DOHH2 (cell line): ENCODE data around the gene ZFP3.

Experiments
- H3F3A ChIP-seq: fragments of 200-600 bp; sonication (generic), shearing (Covaris generic); 2 replicates; pipeline ENCODE4 v1.6.0; 2016; ENCODE audit warnings: antibody characterized with exemption, mild to moderate bottlenecking; ENCODE audit not compliant: control insufficient read depth, insufficient read depth
- H3K27ac ChIP-seq: fragments of 200-600 bp; sonication (generic); 2 replicates; pipeline ENCODE4 v1.5.1; 2014; ENCODE audit warnings: low read depth, mild to moderate bottlenecking, low read length, moderate library complexity
- H3K27me3 ChIP-seq: fragments of 200-600 bp; sonication (generic); 2 replicates; pipeline ENCODE4 v1.6.1; 2014; ENCODE audit warnings: mild to moderate bottlenecking, low read length, mixed read lengths; ENCODE audit not compliant: control insufficient read depth
- H3K36me3 ChIP-seq: fragments of 200-600 bp; sonication (generic); 2 replicates; pipeline ENCODE4 v1.6.1; 2014; ENCODE audit warnings: mild to moderate bottlenecking, low read length, moderate library complexity, mixed read lengths; ENCODE audit not compliant: control insufficient read depth
- H3K4me1 ChIP-seq: fragments of 200-600 bp; sonication (generic); 2 replicates; pipeline ENCODE4 v1.6.1; 2014; ENCODE audit warnings: mild to moderate bottlenecking, low read length, mixed read lengths; ENCODE audit not compliant: control insufficient read depth
- H3K4me2 ChIP-seq: fragments of 200-600 bp; sonication (generic); 2 replicates; pipeline ENCODE4 v1.6.0; 2014; ENCODE audit warnings: mild to moderate bottlenecking, low read length, moderate library complexity
- H3K4me3 ChIP-seq: fragments of 200-600 bp; sonication (generic); 2 replicates; pipeline ENCODE4 v1.5.1; 2014; ENCODE audit warnings: mild to moderate bottlenecking, low read length, mixed read lengths
- H3K79me2 ChIP-seq: fragments of 200-600 bp; sonication (generic); 2 replicates; pipeline ENCODE4 v1.6.1; 2014; ENCODE audit warnings: mild to moderate bottlenecking, low read length, mixed read lengths; ENCODE audit not compliant: control insufficient read depth
- H3K9me2 ChIP-seq: fragments of 200-600 bp; sonication (generic); replicated peaks from 2 replicates; pipeline ENCODE4 v1.6.1; 2014; ENCODE audit warnings: mild to moderate bottlenecking, low read length, mixed read lengths; ENCODE audit not compliant: control insufficient read depth
- H3K9me3 ChIP-seq: fragments of 200-600 bp; sonication (generic); 2 replicates; pipeline ENCODE4 v1.6.1; 2014; ENCODE audit warnings: antibody characterized with exemption, low read length, mixed read lengths; ENCODE audit not compliant: control insufficient read depth, insufficient read depth
- H4K20me1 ChIP-seq: fragments of 200-600 bp; sonication (generic); 2 replicates; pipeline ENCODE4 v1.6.0; 2014; ENCODE audit warnings: low read depth, mild to moderate bottlenecking, antibody characterized with exemption, low read length, moderate library complexity; ENCODE audit not compliant: control insufficient read depth, insufficient read depth
- EZH2phosphoT487 ChIP-seq: fragments of 200-600 bp; sonication (generic); IDR thresholded peaks from 2 replicates; pipeline ENCODE4 v1.6.1; 2017; ENCODE audit warnings: borderline replicate concordance, mild to moderate bottlenecking, antibody characterized with exemption, low read length, moderate library complexity, mixed read lengths
- TF ChIP-seq, protein P1 (sequence below): fragments of 200-600 bp; sonication (generic); IDR thresholded peaks from one replicate; pipeline ENCODE4 v1.5.1; 2014; ENCODE audit warnings: antibody characterized with exemption, mild to moderate bottlenecking, low read depth, low read length; ENCODE audit not compliant: poor library complexity, severe bottlenecking

The ZFP3 gene

DNA sequence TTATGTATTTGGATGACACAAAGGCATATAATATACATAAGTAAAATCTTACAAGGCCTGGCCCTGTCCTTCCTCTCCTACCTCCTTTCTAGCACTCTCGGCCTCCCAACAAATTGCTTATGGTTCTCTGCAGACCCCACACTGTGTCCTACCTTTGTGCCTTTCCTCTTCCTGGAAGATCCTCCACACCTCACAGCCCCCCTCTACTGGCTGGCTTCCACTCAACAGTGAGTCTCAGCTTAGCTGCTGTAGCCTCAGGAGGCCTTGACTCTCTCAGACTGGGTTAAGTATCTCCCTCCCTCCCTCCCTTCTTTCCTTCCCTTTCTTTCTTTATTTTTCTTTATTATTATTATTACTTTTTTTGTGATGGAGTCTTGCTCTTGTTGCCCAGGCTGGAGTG lies 34.7 kb upstream of the ZFP3 start:
- Histone ChIP-seq H3K79me2 (no peaks in the 10 kb centered on the region), H3K9me3 (no peaks in the 10 kb centered on the region), H3K4me1 (peaks cover 20% of the 10 kb centered on the region), H3K27ac (no peak overlapping the region), H3K36me3 (no peaks in the 10 kb centered on the region), H3F3A (no peaks in the 10 kb centered on the region), H3K9me2 (no peaks in the 10 kb centered on the region), H3K4me2 (no peak overlapping the region), H4K20me1 (no peaks in the 10 kb centered on the region), H3K27me3 (no peaks in the 10 kb centered on the region), H3K4me3 (no peak overlapping the region)
- TF ChIP-seq, protein P1, sequence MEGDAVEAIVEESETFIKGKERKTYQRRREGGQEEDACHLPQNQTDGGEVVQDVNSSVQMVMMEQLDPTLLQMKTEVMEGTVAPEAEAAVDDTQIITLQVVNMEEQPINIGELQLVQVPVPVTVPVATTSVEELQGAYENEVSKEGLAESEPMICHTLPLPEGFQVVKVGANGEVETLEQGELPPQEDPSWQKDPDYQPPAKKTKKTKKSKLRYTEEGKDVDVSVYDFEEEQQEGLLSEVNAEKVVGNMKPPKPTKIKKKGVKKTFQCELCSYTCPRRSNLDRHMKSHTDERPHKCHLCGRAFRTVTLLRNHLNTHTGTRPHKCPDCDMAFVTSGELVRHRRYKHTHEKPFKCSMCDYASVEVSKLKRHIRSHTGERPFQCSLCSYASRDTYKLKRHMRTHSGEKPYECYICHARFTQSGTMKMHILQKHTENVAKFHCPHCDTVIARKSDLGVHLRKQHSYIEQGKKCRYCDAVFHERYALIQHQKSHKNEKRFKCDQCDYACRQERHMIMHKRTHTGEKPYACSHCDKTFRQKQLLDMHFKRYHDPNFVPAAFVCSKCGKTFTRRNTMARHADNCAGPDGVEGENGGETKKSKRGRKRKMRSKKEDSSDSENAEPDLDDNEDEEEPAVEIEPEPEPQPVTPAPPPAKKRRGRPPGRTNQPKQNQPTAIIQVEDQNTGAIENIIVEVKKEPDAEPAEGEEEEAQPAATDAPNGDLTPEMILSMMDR, result no peak
- no peak for TF ChIP-seq EZH2phosphoT487

DNA sequence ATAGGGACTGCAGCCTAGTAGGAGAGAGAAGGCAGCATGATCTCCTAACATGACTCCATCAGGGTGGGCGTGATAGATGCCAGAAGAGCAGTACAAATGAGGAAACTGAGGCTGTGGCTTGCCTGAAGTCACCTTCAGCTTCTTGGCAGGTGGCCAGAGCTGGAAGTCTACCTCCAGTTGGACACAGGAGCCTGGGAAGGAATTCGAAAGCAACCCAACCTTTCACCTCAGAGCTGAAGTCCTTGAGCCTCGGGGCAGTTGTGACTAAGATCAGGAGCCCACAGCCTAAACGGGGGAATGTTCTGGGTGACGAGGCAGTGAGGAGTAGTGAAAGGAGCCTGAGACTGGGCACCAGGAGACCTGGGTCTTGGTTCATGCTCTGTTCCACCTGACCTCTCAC lies 33.6 kb upstream of the ZFP3 start:
- Histone ChIP-seq H3F3A (peaks cover 6% of the 10 kb centered on the region), H4K20me1 (no peaks in the 10 kb centered on the region), H3K36me3 (no peaks in the 10 kb centered on the region), H3K27me3 (no peaks in the 10 kb centered on the region), H3K79me2 (no peaks in the 10 kb centered on the region), H3K27ac (no peak overlapping the region), H3K9me2 (no peaks in the 10 kb centered on the region), H3K4me2 (no peak overlapping the region), H3K9me3 (no peaks in the 10 kb centered on the region), H3K4me3 (no peak overlapping the region), H3K4me1 (peaks cover 31% of the 10 kb centered on the region)
- TF ChIP-seq, protein P1, result no peak
- no peak for TF ChIP-seq EZH2phosphoT487

DNA sequence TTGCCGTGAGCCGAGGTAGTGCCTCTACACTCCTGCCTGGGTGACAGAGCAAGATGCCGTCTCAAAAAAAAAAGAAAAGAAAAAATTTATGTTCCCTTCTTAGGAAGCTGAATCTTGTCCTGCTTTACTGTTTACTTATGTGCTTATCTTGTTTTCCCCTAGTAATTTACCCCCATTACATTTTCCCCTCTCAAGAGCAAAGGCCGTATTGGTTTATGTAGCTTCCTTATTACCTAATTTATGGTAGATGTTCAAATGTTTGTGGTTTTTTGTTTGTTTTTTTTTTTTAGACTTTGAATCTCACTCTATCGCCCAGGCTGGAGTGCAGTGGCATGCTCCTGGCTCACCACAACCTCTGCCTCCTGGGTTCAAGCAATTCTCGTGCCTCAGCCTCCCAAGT lies 32.8 kb upstream of the ZFP3 start:
- H4K20me1 ChIP-seq, result no peaks in the 10 kb centered on the region
- no peaks in the 10 kb centered on the region for H3K36me3 ChIP-seq
- peaks cover 6% of the 10 kb centered on the region for H3F3A ChIP-seq
- TF ChIP-seq EZH2phosphoT487, result no peak
- TF ChIP-seq, protein P1, result no peak
- no peak overlapping the region for H3K4me2 ChIP-seq
- H3K79me2 ChIP-seq, result no peaks in the 10 kb centered on the region
- no peaks in the 10 kb centered on the region for H3K9me3 ChIP-seq
- no peaks in the 10 kb centered on the region for H3K27me3 ChIP-seq
- no peak overlapping the region for H3K27ac ChIP-seq
- H3K4me1 ChIP-seq, result peaks cover 40% of the 10 kb centered on the region
- H3K4me3 ChIP-seq, result no peak overlapping the region
- no peaks in the 10 kb centered on the region for H3K9me2 ChIP-seq
